NT2/D1 (cell line): ENCODE results near the gene CELF3.

Source experiments
- SUZ12 ChIP-seq: IDR thresholded peaks from 2 replicates; pipeline ENCODE4 v1.6.1; 2011; ENCODE audit not compliant: insufficient read length, insufficient read depth; ENCODE audit errors: extremely low read depth
- YY1 ChIP-seq: IDR thresholded peaks from 2 replicates; pipeline ENCODE4 v1.6.1; 2011; ENCODE audit not compliant: insufficient read length, insufficient read depth
- ZNF274 ChIP-seq: IDR thresholded peaks from 2 replicates; pipeline ENCODE4 v1.6.1; 2011; ENCODE audit warnings: mild to moderate bottlenecking, low read depth, low read length

DNA sequence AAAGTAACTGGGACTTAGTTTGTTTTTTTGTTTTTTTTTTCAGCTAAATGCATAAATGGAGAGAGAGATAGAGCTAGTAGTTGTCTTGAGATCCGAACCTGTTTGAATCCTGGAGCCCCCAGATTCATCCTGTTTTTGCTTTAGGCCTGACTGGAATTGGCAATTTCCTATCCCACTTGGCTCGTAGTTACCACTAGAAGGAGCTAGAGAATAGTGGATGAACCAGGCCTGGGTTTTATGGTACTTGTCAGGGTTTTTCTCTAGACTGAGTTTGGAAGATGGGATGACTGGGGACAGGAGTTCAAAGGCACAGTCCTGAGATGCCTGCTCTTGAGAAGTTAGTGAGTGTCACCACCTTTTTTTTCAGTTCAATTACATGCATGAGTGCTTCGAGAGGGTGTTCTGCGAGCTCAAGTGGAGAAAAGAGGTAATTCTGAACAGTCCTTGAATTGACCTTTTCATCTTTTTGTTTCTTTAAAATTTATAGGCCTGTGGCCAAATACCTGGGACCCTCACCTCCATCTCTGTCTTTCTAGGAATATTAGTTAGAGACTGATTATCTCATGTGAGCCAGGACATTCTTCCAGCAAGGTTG lies 23.4 kb downstream of the CELF3 start:
- no peak for TF ChIP-seq YY1
- TF ChIP-seq ZNF274: no peak
- no peak for TF ChIP-seq SUZ12
